Natural killer cell (primary cell): ENCODE data around the gene LRP4. TPM values are rescaled to one million over a fixed set of nuclear protein-coding genes. Genes with fewer than 3 reads are reported as not detected.

Source experiments
- ATAC-seq, 3 donors: fragments of 150-1000 bp in 2 of 3; fragments of 200-7000 bp in 1 of 3; cut with Tn5 transposase; 1 replicate in 1 of 3; 2 replicates in 2 of 3; pipeline ENCODE4 v1.10.0; 2021; ENCODE audit warnings: mild to moderate bottlenecking in 2 of 3, moderate library complexity in 2 of 3
- DNase-seq, 2 donors: peaks; one replicate each; pipeline versions ENCODE4 v3.0.0 to v3.0.0-alpha.2; 2013 to 2021; ENCODE audit warnings: mixed read lengths in 1 of 2
- H3K27ac ChIP-seq: one replicate; pipeline ENCODE4 v1.5.1; 2013; ENCODE audit warnings: mild to moderate bottlenecking, low read length
- H3K27me3 ChIP-seq: one replicate; pipeline ENCODE4 v1.6.1; 2013; ENCODE audit warnings: low read length; ENCODE audit not compliant: control insufficient read depth, insufficient read depth
- H3K36me3 ChIP-seq: one replicate; pipeline ENCODE4 v1.6.1; 2013; ENCODE audit warnings: low read length; ENCODE audit not compliant: control insufficient read depth, insufficient read depth
- H3K4me1 ChIP-seq: one replicate; pipeline ENCODE4 v1.6.1; 2013; ENCODE audit warnings: low read length; ENCODE audit not compliant: control insufficient read depth, insufficient read depth
- H3K4me3 ChIP-seq: one replicate; pipeline ENCODE4 v1.5.1; 2013; ENCODE audit warnings: low read length
- H3K9me3 ChIP-seq: one replicate; pipeline ENCODE4 v1.6.1; 2013; ENCODE audit warnings: low read length; ENCODE audit not compliant: control insufficient read depth, insufficient read depth
- H3K27ac Mint-ChIP-seq, 2 donors: one replicate each; pipeline ENCODE4 v1.8.0; 2022; ENCODE audit warnings: mild to moderate bottlenecking in 2 of 2, mixed read lengths in 2 of 2, moderate library complexity in 1 of 2
- H3K27me3 Mint-ChIP-seq, 2 donors: one replicate each; pipeline ENCODE4 v1.8.0; 2022; ENCODE audit warnings: low read depth in 2 of 2, mixed read lengths in 2 of 2
- H3K36me3 Mint-ChIP-seq: one replicate; pipeline ENCODE4 v1.8.0; 2022; ENCODE audit warnings: mixed read lengths
- H3K4me1 Mint-ChIP-seq, 2 donors: one replicate each; pipeline ENCODE4 v1.8.0; 2022; ENCODE audit warnings: mixed read lengths in 2 of 2
- H3K4me3 Mint-ChIP-seq: one replicate; pipeline ENCODE4 v1.8.0; 2022; ENCODE audit warnings: mild to moderate bottlenecking, moderate library complexity, mixed read lengths
- H3K9me3 Mint-ChIP-seq, 2 donors: one replicate each; pipeline ENCODE4 v1.8.0; 2022; ENCODE audit warnings: mixed read lengths in 2 of 2
- CTCF ChIP-seq: fragments of 200-600 bp; IDR thresholded peaks from one replicate; pipeline ENCODE4 v1.8.0; 2022; ENCODE audit warnings: antibody characterized with exemption
- WGBS: methylation state at CpG from one replicate; pipeline ENCODE4 v1.1.7; 2013; ENCODE audit warnings: missing lambda C conversion rate; ENCODE audit not compliant: insufficient coverage; 5-methylcytosine and 5-hydroxymethylcytosine counted together
- intact Hi-C: fragments of 100-400 bp; cut with micrococcal nuclease; formaldehyde crosslinking; loops from one replicate; pipeline ENCODE4 v1.14.2; 2022
- total RNA-seq, 4 donors: library from RNA; stranded (reverse); fragments of 120-200 nt in 1 of 4; gene quantifications; one replicate each; pipeline versions ENCODE4 v1.2.3 to v1.2.4, GENCODE V29; 2013 to 2022

The LRP4 gene
- total RNA-seq, 3 donors from 2014 or later (not counting 1 experiment from before 2014, with no cell fraction given), result not detected

DNA sequence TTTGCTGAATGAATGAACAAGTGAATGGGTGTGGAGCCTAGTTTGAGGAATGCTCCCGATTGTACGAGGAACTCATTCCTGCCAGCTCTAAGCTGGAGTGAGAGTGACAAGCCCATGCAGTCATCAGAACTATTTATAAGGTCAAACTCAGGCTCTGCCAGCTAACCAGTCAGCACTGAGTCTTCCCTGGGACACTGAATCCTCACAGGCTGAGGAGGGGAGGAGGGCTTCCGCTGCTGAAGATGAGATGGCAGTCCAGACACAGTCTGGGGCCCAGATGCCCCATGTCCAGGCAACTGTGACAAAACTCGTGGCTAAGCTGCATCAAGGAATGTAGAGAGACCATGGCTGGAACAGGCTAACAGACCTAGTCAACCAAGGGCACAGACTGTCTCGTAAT is 4.0 kb downstream of the LRP4 start:
- 82% methylated on average over 5 of the region's 5 CpGs for WGBS
- H3K9me3 ChIP-seq, result no peaks in the 10 kb centered on the region
- ATAC-seq (no peak), DNase-seq (no peak)
- Mint-ChIP-seq H3K4me3 (no peak overlapping the region), H3K27me3 (peaks cover 48 to 66% of the 10 kb centered on the region in 2 donors), H3K27ac (no peak overlapping the region), H3K4me1 (peaks cover 19 to 20% of the 10 kb centered on the region in 2 donors), H3K36me3 (no peaks in the 10 kb centered on the region), H3K9me3 (no peaks in the 10 kb centered on the region)
- intact Hi-C loops, result no loop called here
- H3K36me3 ChIP-seq, result no peaks in the 10 kb centered on the region
- peaks cover 22% of the 10 kb centered on the region for H3K4me1 ChIP-seq
- peaks cover 32% of the 10 kb centered on the region for H3K27me3 ChIP-seq
- no peak overlapping the region for H3K4me3 ChIP-seq
- H3K27ac ChIP-seq, result no peak overlapping the region
- no peak for TF ChIP-seq CTCF

- peaks cover 40 to 65% of the 10 kb centered on the region in 2 donors for H3K27me3 Mint-ChIP-seq
- H3K36me3 Mint-ChIP-seq, result no peaks in the 10 kb centered on the region
These were observed 4.9 kb downstream of the LRP4 start for GRCh38 chr11:46913484-46913883.

DNA sequence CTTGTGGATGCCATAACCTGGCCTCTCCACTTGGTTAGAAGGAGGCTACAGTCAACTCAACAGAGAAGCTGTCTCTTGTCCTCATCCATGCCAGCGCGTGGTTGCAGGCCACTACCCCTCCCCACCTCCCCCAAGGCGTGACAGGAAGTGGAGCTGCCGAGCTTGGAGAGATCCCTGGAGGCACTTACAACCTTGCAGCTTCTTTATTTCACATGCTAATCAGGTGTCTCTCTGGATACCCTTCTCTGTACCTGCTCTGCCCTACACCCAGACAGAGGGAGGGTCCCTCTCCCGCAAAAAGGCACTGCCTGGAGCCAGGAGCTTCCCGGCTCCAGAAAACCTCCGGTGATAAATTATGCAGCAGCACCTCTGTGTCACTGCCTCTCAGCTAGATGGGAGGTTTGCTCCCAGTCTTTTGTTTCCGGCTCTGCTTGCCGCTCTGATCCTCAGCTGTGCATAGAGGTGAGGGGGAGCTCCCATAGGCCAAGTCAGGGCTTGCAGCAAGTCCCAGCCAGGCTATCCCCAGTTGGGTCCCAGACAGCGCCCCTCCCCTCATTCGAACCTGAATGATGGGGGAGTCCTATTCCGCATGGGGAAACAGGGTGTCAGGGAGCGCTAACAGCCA is 5.7 kb downstream of the LRP4 start:
- no peaks in the 10 kb centered on the region for H3K9me3 ChIP-seq
- ATAC-seq (no peak), DNase-seq (no peak)
- no peak overlapping the region for H3K4me3 ChIP-seq
- H3K9me3 Mint-ChIP-seq, result no peaks in the 10 kb centered on the region
- TF ChIP-seq CTCF, result no peak
- intact Hi-C loops, result no loop called here
- no peaks in the 10 kb centered on the region for H3K36me3 ChIP-seq
- 48% methylated on average over 13 of the region's 13 CpGs for WGBS
- H3K27ac Mint-ChIP-seq, result no peak overlapping the region
- peaks cover 11% of the 10 kb centered on the region in 2 donors for H3K4me1 Mint-ChIP-seq
- H3K27ac ChIP-seq, result no peak overlapping the region
- peaks cover 22% of the 10 kb centered on the region for H3K27me3 ChIP-seq
- H3K36me3 Mint-ChIP-seq, result no peaks in the 10 kb centered on the region
- H3K27me3 Mint-ChIP-seq, result peaks cover 40 to 66% of the 10 kb centered on the region in 2 donors
- H3K4me3 Mint-ChIP-seq, result no peak overlapping the region
- peaks cover 13% of the 10 kb centered on the region for H3K4me1 ChIP-seq

More at GRCh38 chr11:46913484-46913883, 4.9 kb downstream of the LRP4 start:
- no peak overlapping the region for H3K27ac Mint-ChIP-seq
- DNase-seq, result no peak
- Histone ChIP-seq H3K4me1 (peaks cover 16% of the 10 kb centered on the region), H3K27ac (no peak overlapping the region), H3K27me3 (peaks cover 24% of the 10 kb centered on the region), H3K9me3 (no peaks in the 10 kb centered on the region), H3K4me3 (no peak overlapping the region), H3K36me3 (no peaks in the 10 kb centered on the region)
- ATAC-seq, result no peak
- intact Hi-C loops, result no loop called here
- no peak overlapping the region for H3K4me3 Mint-ChIP-seq
- WGBS, result 84% methylated on average over 3 of the region's 3 CpGs
- no peaks in the 10 kb centered on the region for H3K9me3 Mint-ChIP-seq
- TF ChIP-seq CTCF, result no peak
- peaks cover 11% of the 10 kb centered on the region in 2 donors for H3K4me1 Mint-ChIP-seq

- Mint-ChIP-seq H3K27ac (no peak overlapping the region), H3K4me3 (no peak overlapping the region), H3K9me3 (no peaks in the 10 kb centered on the region), H3K4me1 (no peaks in the 10 kb centered on the region), H3K27me3 (peaks cover 20 to 23% of the 10 kb centered on the region in 2 donors), H3K36me3 (no peaks in the 10 kb centered on the region)
- H3K4me1 ChIP-seq, result no peaks in the 10 kb centered on the region
- ATAC-seq (no peak), DNase-seq (no peak)
- no peaks in the 10 kb centered on the region for H3K36me3 ChIP-seq
- TF ChIP-seq CTCF, result no peak
- H3K9me3 ChIP-seq, result no peaks in the 10 kb centered on the region
- no peak overlapping the region for H3K27ac ChIP-seq
- intact Hi-C loops, result no loop called here
- H3K27me3 ChIP-seq, result peaks cover 2% of the 10 kb centered on the region
- no peak overlapping the region for H3K4me3 ChIP-seq
- WGBS, result 95% methylated on average over 4 of the region's 4 CpGs
These were observed 10.7 kb downstream of the LRP4 start for GRCh38 chr11:46907606-46908005.
